HepG2 (cell line): ENCODE results near the gene PDLIM5. TPM values are rescaled to one million over a fixed set of nuclear protein-coding genes. Genes with fewer than 3 reads are reported as not detected.

Experiments used
- ATAC-seq: fragments of 200-7000 bp; cut with Tn5 transposase; 3 replicates; pipeline ENCODE4 v1.9.1; 2020; ENCODE audit warnings: mild to moderate bottlenecking, moderate library complexity
- BruUV-seq: library from RNA; stranded (reverse); fragments of 400-500 nt; replicated peaks from 2 replicates; lab custom pipeline; 2021; lab: Mats Ljungman, UMichigan
- CTCF ChIA-PET: fragments of 300-600 bp; formaldehyde crosslinking; extraction: SDS; loops from one replicate; lab custom pipeline; 2021; ENCODE audit warnings: low total read pairs, inconsistent platforms, low intra/inter-chr PET ratio; lab: Yijun Ruan, JAX
- POLR2A ChIA-PET: fragments of 350-600 bp; sonication (Branson Sonifier 250); formaldehyde crosslinking; loops from one replicate; lab custom pipeline; 2020; ENCODE audit warnings: antibody characterized with exemption, inconsistent platforms; lab: Yijun Ruan, JAX
- DNase-seq: peaks from one replicate; pipeline ENCODE4 v3.0.0-alpha.2; 2015; ENCODE audit warnings: low spot score
- FAIRE-seq: peaks from 3 replicates; lab custom pipeline; 2011; peaks lifted over from hg19 to GRCh38; lab: Jason Lieb, UNC
- H2AFZ ChIP-seq: one replicate; pipeline ENCODE4 v1.6.1; 2011; ENCODE audit warnings: low read length, inconsistent platforms
- H3K27ac ChIP-seq: fragments of 300-600 bp; 3 replicates; pipeline ENCODE4 v1.8.0; 2011; ENCODE audit warnings: mixed run types, mild to moderate bottlenecking, mixed read lengths, low read length, inconsistent platforms; ENCODE audit not compliant: insufficient read depth; ENCODE audit errors: extremely low read length
- H3K27me3 ChIP-seq, 2 experiments: fragments of 200-600 bp in 1 of 2; 2 replicates in 1 of 2; 3 replicates in 1 of 2; pipeline versions ENCODE4 v1.6.0 to v1.8.0; 2011; ENCODE audit warnings: low read length in 2 of 2, mild to moderate bottlenecking in 2 of 2, moderate library complexity in 2 of 2, inconsistent platforms in 1 of 2; ENCODE audit not compliant: insufficient read depth in 2 of 2, control insufficient read depth in 1 of 2
- H3K36me3 ChIP-seq, 2 experiments: fragments of 200-600 bp in 1 of 2; replicated peaks in 1 of 2; 2 replicates in 1 of 2; 3 replicates in 1 of 2; pipeline versions ENCODE4 v1.5.1 to v1.8.0; 2011; ENCODE audit warnings: low read length in 2 of 2, inconsistent platforms in 1 of 2; ENCODE audit not compliant: insufficient read depth in 2 of 2, control insufficient read depth in 1 of 2
- H3K4me1 ChIP-seq: 2 replicates; pipeline ENCODE4 v1.5.1; 2012; ENCODE audit warnings: low read length, inconsistent platforms; ENCODE audit not compliant: insufficient read depth
- H3K4me2 ChIP-seq: 2 replicates; pipeline ENCODE4 v1.6.0; 2011; ENCODE audit warnings: low read depth, low read length, inconsistent platforms
- H3K4me3 ChIP-seq, 3 experiments: fragments of 200-600 bp in 1 of 3; sonication (generic), shearing (Covaris generic) in 1 of 3; replicated peaks in 1 of 3; 2 replicates each; pipeline ENCODE4 v1.5.1; 2011 to 2016; ENCODE audit warnings: low read length in 3 of 3, inconsistent platforms in 2 of 3, low read depth in 2 of 3, mild to moderate bottlenecking in 2 of 3, control low read depth in 1 of 3, mixed read lengths in 1 of 3; ENCODE audit not compliant: insufficient read depth in 1 of 3
- H3K79me2 ChIP-seq: one replicate; pipeline ENCODE4 v1.6.1; 2011; ENCODE audit warnings: low read length, inconsistent platforms; ENCODE audit not compliant: insufficient read depth
- H3K9ac ChIP-seq: 2 replicates; pipeline ENCODE4 v1.6.0; 2011; ENCODE audit warnings: mild to moderate bottlenecking, low read depth, low read length, inconsistent platforms; ENCODE audit not compliant: insufficient read depth
- H3K9me3 ChIP-seq: 2 replicates; pipeline ENCODE4 v1.5.1; 2012; ENCODE audit warnings: mild to moderate bottlenecking, low read length
- H4K20me1 ChIP-seq: 2 replicates; pipeline ENCODE4 v1.6.0; 2011; ENCODE audit warnings: inconsistent platforms, mild to moderate bottlenecking, low read length, moderate library complexity; ENCODE audit not compliant: insufficient read depth
- BCL6 ChIP-seq: IDR thresholded peaks from 2 replicates; pipeline ENCODE4 v1.6.1; 2016; ENCODE audit warnings: missing genetic modification reagents, missing compliant biosample characterization
- KLF6 ChIP-seq: IDR thresholded peaks from 2 replicates; pipeline ENCODE4 v1.8.0; 2016; ENCODE audit warnings: missing biosample characterization, missing genetic modification reagents
- MATR3 ChIP-seq: sonication (generic); formaldehyde crosslinking; IDR thresholded peaks from 2 replicates; pipeline ENCODE4 v1.4.0; 2020; ENCODE audit warnings: missing genetic modification reagents
- ZNF12 ChIP-seq: sonication (generic); formaldehyde crosslinking; IDR thresholded peaks from 2 replicates; pipeline ENCODE4 v1.5.0; 2020; ENCODE audit warnings: missing genetic modification reagents
- ZNF143 ChIP-seq: sonication (generic); formaldehyde crosslinking; IDR thresholded peaks from 2 replicates; pipeline ENCODE4 v1.4.0; 2020; ENCODE audit warnings: missing genetic modification reagents
- ZNF362 ChIP-seq: sonication (generic); formaldehyde crosslinking; IDR thresholded peaks from 2 replicates; pipeline ENCODE4 v1.4.0; 2020; ENCODE audit warnings: missing genetic modification reagents, mild to moderate bottlenecking, borderline replicate concordance
- ZNF557 ChIP-seq: sonication (generic); formaldehyde crosslinking; IDR thresholded peaks from 2 replicates; pipeline ENCODE4 v1.4.0; 2020; ENCODE audit warnings: missing genetic modification reagents
- WGBS: methylation state at CpG from one replicate; pipeline ENCODE4 v1.1.6; 2017; ENCODE audit warnings: low lambda C conversion rate; 5-methylcytosine and 5-hydroxymethylcytosine counted together
- in situ Hi-C: cut with HindIII; loops from 2 replicates; pipeline ENCODE4 v1.10.0; 2017; ENCODE audit warnings: low pct_unique_long_range_greater_than_20kb; ENCODE audit not compliant: extremely low pct_ligation_motif_present
- intact Hi-C: fragments of 100-400 bp; cut with micrococcal nuclease; formaldehyde crosslinking; loops from one replicate; pipeline ENCODE4 v1.10.0; 2022; ENCODE audit not compliant: unreplicated experiment
- polyA plus RNA-seq, 8 experiments: library from polyadenylated mRNA; depleted of rRNA in 3 of 8; stranded (reverse) in 7 of 8; unstranded in 1 of 8; fragments of >200 nt; fragmentation: Illumina TruSeq in 4 of 8; extraction: Trizol in 4 of 8; gene quantifications; 2 replicates each; pipeline versions ENCODE4 v1.2.1 to v1.2.3, GENCODE V29; 2011 to 2016; ENCODE audit warnings: low read depth in 4 of 8, missing spikeins in 1 of 8, mixed read lengths in 1 of 8; ENCODE audit not compliant: insufficient read depth in 1 of 8
- total RNA-seq, 5 experiments: library from RNA; depleted of rRNA; stranded (reverse); fragments of >200 nt; fragmentation: Illumina TruSeq; extraction: Trizol; gene quantifications; 2 replicates each; pipeline ENCODE4 v1.2.3, GENCODE V29; 2016; ENCODE audit warnings: low read depth in 1 of 5

The PDLIM5 gene
- total and polyA plus RNA-seq, 2 of the 13 experiments (the other 11 are each of a cell fraction or from before 2014, with no cell fraction given): 52.8 to 119 TPM

DNA sequence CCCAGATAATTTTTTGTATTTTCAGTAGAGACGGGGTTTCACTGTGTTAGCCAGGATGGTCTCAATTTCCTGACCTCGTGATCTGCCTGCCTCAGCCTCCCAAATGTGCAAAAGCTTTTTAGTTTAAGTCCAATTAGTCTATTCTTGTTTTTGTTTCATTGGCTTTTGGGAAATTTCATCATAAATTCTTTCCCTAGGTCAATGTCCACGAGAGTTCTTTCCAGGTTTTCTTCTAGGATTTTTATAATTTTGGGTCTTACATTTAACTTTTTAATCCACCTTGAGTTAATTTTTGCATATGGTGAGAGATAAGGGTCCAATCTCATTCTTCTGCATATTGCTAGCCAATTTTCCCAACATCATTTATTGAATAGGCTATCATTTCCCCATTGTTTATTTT, 36.3 kb upstream of the PDLIM5 start:
- H3K36me3 ChIP-seq: no peaks in the 10 kb centered on the region
- no peak overlapping the region for H3K4me2 ChIP-seq
- 79% methylated on average over 3 of the region's 3 CpGs for WGBS
- in situ Hi-C loops (no loop called here), intact Hi-C loops (no loop called here)
- H3K27ac ChIP-seq: no peak overlapping the region
- POLR2A ChIA-PET: interaction anchor here (10.1 kb wide), 1 partner anchor 38 kb away, joined by 94 read pairs; the partner anchor contains the start of gene PDLIM5
- no peak overlapping the region for H3K4me3 ChIP-seq
- CTCF ChIA-PET: no interaction called here
- H3K4me1 ChIP-seq: peaks cover 61% of the 10 kb centered on the region
- DNase-seq: no peak
- H2AFZ ChIP-seq: no peak overlapping the region
- TF ChIP-seq BCL6 (peak; percentile 60), ZNF362 (CRISPR knock-in tag) (no peak)
- H3K9ac ChIP-seq: no peak overlapping the region
- FAIRE-seq: no peak
- no peak for ATAC-seq
- BruUV-seq: no TSS peak
- H4K20me1 ChIP-seq: no peaks in the 10 kb centered on the region
- H3K27me3 ChIP-seq: no peaks in the 10 kb centered on the region
- no peaks in the 10 kb centered on the region for H3K9me3 ChIP-seq
- no peaks in the 10 kb centered on the region for H3K79me2 ChIP-seq

DNA sequence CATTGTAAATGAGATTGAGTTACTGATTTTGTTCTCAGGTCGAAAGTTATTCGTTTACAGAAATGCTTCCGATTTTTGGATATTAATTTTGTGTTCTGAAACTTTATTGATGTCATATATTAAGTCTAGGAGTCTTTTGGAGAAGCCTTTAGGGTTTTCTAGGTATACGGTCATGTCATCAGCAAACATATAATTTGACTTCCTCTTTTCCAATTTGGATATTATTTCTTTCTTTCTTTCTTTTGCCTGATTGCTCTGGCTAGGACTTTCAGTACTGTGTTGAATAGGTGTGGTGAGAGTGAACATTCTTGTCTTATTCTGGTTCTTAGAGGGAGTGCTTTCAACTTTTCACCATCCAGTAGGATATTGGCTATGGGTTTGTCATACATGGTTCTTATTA, 35.4 kb upstream of the PDLIM5 start:
- Histone ChIP-seq H2AFZ (no peak overlapping the region), H4K20me1 (no peaks in the 10 kb centered on the region), H3K9me3 (no peaks in the 10 kb centered on the region), H3K9ac (no peak overlapping the region), H3K4me2 (no peak overlapping the region), H3K27ac (no peak overlapping the region), H3K4me3 (no peak overlapping the region), H3K79me2 (no peaks in the 10 kb centered on the region), H3K4me1 (peaks cover 62% of the 10 kb centered on the region), H3K36me3 (no peaks in the 10 kb centered on the region), H3K27me3 (no peaks in the 10 kb centered on the region)
- no TSS peak for BruUV-seq
- in situ Hi-C loops: no loop called here
- CTCF ChIA-PET: no interaction called here
- no peak for DNase-seq
- WGBS: 88% methylated on average over 4 of the region's 4 CpGs
- POLR2A ChIA-PET: interaction anchor here (10.1 kb wide), 1 partner anchor 37 kb away, joined by 94 read pairs; the partner anchor contains the start of gene PDLIM5
- no peak for FAIRE-seq
- intact Hi-C loops: no loop called here
- no peak for ATAC-seq
- no peak for TF ChIP-seq ZNF143 (CRISPR knock-in tag)
- no peak for TF ChIP-seq KLF6 (CRISPR knock-in tag)
- TF ChIP-seq ZNF12: no peak
- TF ChIP-seq MATR3 (CRISPR knock-in tag): no peak
- no peak for TF ChIP-seq ZNF557 (CRISPR knock-in tag)
